Measurements from ENCODE around the gene LMO1.

The LMO1 gene

GRCh38 chr11:8227156-8228152 is 36.2 kb downstream of the LMO1 start:
- no peaks in the 10 kb centered on the region for H3K27me3 ChIP-seq (ENCODE audit: control insufficient read depth, insufficient read depth, low read length)
- no peaks in the 10 kb centered on the region for H3K9me3 ChIP-seq (ENCODE audit: control insufficient read depth, insufficient read depth, low read length)
- H3K36me3 ChIP-seq (ENCODE audit: control insufficient read depth, insufficient read depth, low read length), result no peaks in the 10 kb centered on the region
- peaks cover 2% of the 10 kb centered on the region for H3K4me1 ChIP-seq (ENCODE audit: control insufficient read depth, insufficient read depth, low read length)
- H3K9ac ChIP-seq (ENCODE audit: low read depth, low read length), result no peak overlapping the region
- no peak overlapping the region for H3K4me3 ChIP-seq (ENCODE audit: low read depth, low read length)

GRCh38 chr11:8225589-8226036 is 38.1 kb downstream of the LMO1 start:
- Histone ChIP-seq H3K36me3 (ENCODE audit: control insufficient read depth, insufficient read depth, low read length) (no peaks in the 10 kb centered on the region), H3K9me3 (ENCODE audit: control insufficient read depth, insufficient read depth, low read length) (no peaks in the 10 kb centered on the region), H3K9ac (ENCODE audit: low read depth, low read length) (no peak overlapping the region), H3K4me1 (ENCODE audit: control insufficient read depth, insufficient read depth, low read length) (peaks cover 2% of the 10 kb centered on the region), H3K4me3 (ENCODE audit: low read depth, low read length) (no peak overlapping the region), H3K27me3 (ENCODE audit: control insufficient read depth, insufficient read depth, low read length) (no peaks in the 10 kb centered on the region)

GRCh38 chr11:8224711-8225110 is 39.0 kb downstream of the LMO1 start:
- Histone ChIP-seq H3K4me3 (ENCODE audit: low read depth, low read length) (no peak overlapping the region), H3K9me3 (ENCODE audit: control insufficient read depth, insufficient read depth, low read length) (no peaks in the 10 kb centered on the region), H3K36me3 (ENCODE audit: control insufficient read depth, insufficient read depth, low read length) (no peaks in the 10 kb centered on the region), H3K27me3 (ENCODE audit: control insufficient read depth, insufficient read depth, low read length) (no peaks in the 10 kb centered on the region), H3K9ac (ENCODE audit: low read depth, low read length) (no peak overlapping the region), H3K4me1 (ENCODE audit: control insufficient read depth, insufficient read depth, low read length) (peaks cover 2% of the 10 kb centered on the region)

GRCh38 chr11:8224161-8224591 is 39.5 kb downstream of the LMO1 start:
- no peak overlapping the region for H3K9ac ChIP-seq (ENCODE audit: low read depth, low read length)
- no peaks in the 10 kb centered on the region for H3K9me3 ChIP-seq (ENCODE audit: control insufficient read depth, insufficient read depth, low read length)
- H3K4me1 ChIP-seq (ENCODE audit: control insufficient read depth, insufficient read depth, low read length), result peaks cover 2% of the 10 kb centered on the region
- H3K36me3 ChIP-seq (ENCODE audit: control insufficient read depth, insufficient read depth, low read length), result no peaks in the 10 kb centered on the region
- no peaks in the 10 kb centered on the region for H3K27me3 ChIP-seq (ENCODE audit: control insufficient read depth, insufficient read depth, low read length)
- H3K4me3 ChIP-seq (ENCODE audit: low read depth, low read length), result no peak overlapping the region

- peaks cover 2% of the 10 kb centered on the region for H3K4me1 ChIP-seq (ENCODE audit: control insufficient read depth, insufficient read depth, low read length)
- no peak overlapping the region for H3K9ac ChIP-seq (ENCODE audit: low read depth, low read length)
- H3K36me3 ChIP-seq (ENCODE audit: control insufficient read depth, insufficient read depth, low read length), result no peaks in the 10 kb centered on the region
- H3K4me3 ChIP-seq (ENCODE audit: low read depth, low read length), result no peak overlapping the region
- no peaks in the 10 kb centered on the region for H3K9me3 ChIP-seq (ENCODE audit: control insufficient read depth, insufficient read depth, low read length)
- H3K27me3 ChIP-seq (ENCODE audit: control insufficient read depth, insufficient read depth, low read length), result no peaks in the 10 kb centered on the region
Observed at GRCh38 chr11:8223513-8223900, 40.2 kb downstream of the LMO1 start.

- Histone ChIP-seq H3K9me3 (ENCODE audit: control insufficient read depth, insufficient read depth, low read length) (no peaks in the 10 kb centered on the region), H3K4me3 (ENCODE audit: low read depth, low read length) (no peak overlapping the region), H3K4me1 (ENCODE audit: control insufficient read depth, insufficient read depth, low read length) (peaks cover 2% of the 10 kb centered on the region), H3K9ac (ENCODE audit: low read depth, low read length) (no peak overlapping the region), H3K36me3 (ENCODE audit: control insufficient read depth, insufficient read depth, low read length) (no peaks in the 10 kb centered on the region), H3K27me3 (ENCODE audit: control insufficient read depth, insufficient read depth, low read length) (no peaks in the 10 kb centered on the region)
Observed at GRCh38 chr11:8222820-8223512, 40.7 kb downstream of the LMO1 start.

GRCh38 chr11:8221917-8222495 is 41.7 kb downstream of the LMO1 start:
- Histone ChIP-seq H3K4me3 (ENCODE audit: low read depth, low read length) (no peak overlapping the region), H3K27me3 (ENCODE audit: control insufficient read depth, insufficient read depth, low read length) (no peaks in the 10 kb centered on the region), H3K4me1 (ENCODE audit: control insufficient read depth, insufficient read depth, low read length) (peaks cover 2% of the 10 kb centered on the region), H3K9ac (ENCODE audit: low read depth, low read length) (no peak overlapping the region), H3K36me3 (ENCODE audit: control insufficient read depth, insufficient read depth, low read length) (no peaks in the 10 kb centered on the region), H3K9me3 (ENCODE audit: control insufficient read depth, insufficient read depth, low read length) (no peaks in the 10 kb centered on the region)

GRCh38 chr11:8221046-8221723 is 42.5 kb downstream of the LMO1 start:
- Histone ChIP-seq H3K4me3 (ENCODE audit: low read depth, low read length) (no peak overlapping the region), H3K9me3 (ENCODE audit: control insufficient read depth, insufficient read depth, low read length) (no peaks in the 10 kb centered on the region), H3K4me1 (ENCODE audit: control insufficient read depth, insufficient read depth, low read length) (peaks cover 2% of the 10 kb centered on the region), H3K27me3 (ENCODE audit: control insufficient read depth, insufficient read depth, low read length) (no peaks in the 10 kb centered on the region), H3K36me3 (ENCODE audit: control insufficient read depth, insufficient read depth, low read length) (no peaks in the 10 kb centered on the region), H3K9ac (ENCODE audit: low read depth, low read length) (no peak overlapping the region)

GRCh38 chr11:8220261-8221045 is 43.2 kb downstream of the LMO1 start:
- Histone ChIP-seq H3K9ac (ENCODE audit: low read depth, low read length) (no peak overlapping the region), H3K36me3 (ENCODE audit: control insufficient read depth, insufficient read depth, low read length) (no peaks in the 10 kb centered on the region), H3K27me3 (ENCODE audit: control insufficient read depth, insufficient read depth, low read length) (no peaks in the 10 kb centered on the region), H3K9me3 (ENCODE audit: control insufficient read depth, insufficient read depth, low read length) (no peaks in the 10 kb centered on the region), H3K4me3 (ENCODE audit: low read depth, low read length) (no peak overlapping the region), H3K4me1 (ENCODE audit: control insufficient read depth, insufficient read depth, low read length) (peaks cover 2% of the 10 kb centered on the region)

- Histone ChIP-seq H3K4me1 (ENCODE audit: control insufficient read depth, insufficient read depth, low read length) (peaks cover 2% of the 10 kb centered on the region), H3K4me3 (ENCODE audit: low read depth, low read length) (no peak overlapping the region), H3K27me3 (ENCODE audit: control insufficient read depth, insufficient read depth, low read length) (no peaks in the 10 kb centered on the region), H3K9me3 (ENCODE audit: control insufficient read depth, insufficient read depth, low read length) (no peaks in the 10 kb centered on the region), H3K36me3 (ENCODE audit: control insufficient read depth, insufficient read depth, low read length) (no peaks in the 10 kb centered on the region), H3K9ac (ENCODE audit: low read depth, low read length) (no peak overlapping the region)
Observed at GRCh38 chr11:8219257-8220021, 44.2 kb downstream of the LMO1 start.
